Measurements from ENCODE around the gene ZNF561. TPM values are rescaled to one million over a fixed set of nuclear protein-coding genes. Genes with fewer than 3 reads are reported as not detected.

Gene ZNF561
- polyA plus RNA-seq, 2 of the 4 experiments (the other 2 are of a cell fraction): 18.0 to 22.0 TPM

DNA sequence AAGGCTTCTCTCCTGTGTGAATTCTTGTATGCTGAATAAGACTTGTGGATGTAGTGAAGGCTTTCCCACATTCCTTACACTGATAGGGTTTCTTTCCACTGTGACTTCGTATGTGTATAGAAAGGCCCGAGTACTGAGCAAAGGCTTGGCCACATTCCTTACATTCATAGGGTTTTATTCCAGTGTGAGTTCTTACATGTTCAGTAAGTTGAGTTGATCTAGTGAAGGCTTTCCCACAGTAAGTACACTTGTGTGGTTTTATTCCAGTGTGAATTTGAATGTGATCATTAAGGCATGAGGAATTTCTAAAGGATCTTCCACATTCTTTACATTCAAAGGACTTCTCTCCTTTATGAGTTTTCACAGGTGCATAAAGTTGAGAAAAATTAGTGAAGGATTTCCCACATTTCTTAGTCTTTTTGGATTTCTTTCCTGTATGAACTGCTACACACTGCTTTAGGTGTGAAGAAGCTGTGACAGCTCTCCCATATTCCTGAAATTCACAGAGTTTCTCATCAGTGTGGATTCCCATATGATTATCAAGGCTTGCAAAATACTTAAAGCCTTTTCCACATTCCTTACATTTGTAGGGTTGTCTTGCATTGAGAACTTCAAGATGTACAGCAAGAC lies 10.4 kb downstream of the ZNF561 start:
- Histone ChIP-seq H3K4me2 (no peak overlapping the region), H3K4me3 (no peak overlapping the region), H3K9me3 (peaks cover 82% of the 10 kb centered on the region), H3K27ac (no peak overlapping the region), H3K4me1 (no peaks in the 10 kb centered on the region)
- ATAC-seq: no peak
- POLR2A ChIA-PET: no interaction called here
- no peak for FAIRE-seq
- TF ChIP-seq, protein P1, sequence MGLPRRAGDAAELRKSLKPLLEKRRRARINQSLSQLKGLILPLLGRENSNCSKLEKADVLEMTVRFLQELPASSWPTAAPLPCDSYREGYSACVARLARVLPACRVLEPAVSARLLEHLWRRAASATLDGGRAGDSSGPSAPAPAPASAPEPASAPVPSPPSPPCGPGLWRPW (IDR thresholded peaks at IDR 0.05): no peak
- TF ChIP-seq KDM5A (IDR thresholded peaks at IDR 0.05): 0 out of 2 replicates have a peak, but pooled peaks have one; percentile 8
- TF ChIP-seq KDM1A (IDR thresholded peaks at IDR 0.05; ENCODE audit: low read depth): peak; percentile 76; the same call in 1 of the 2 replicates
- CTCF ChIA-PET: no interaction called here
- peak in 1 of 2 experiments; percentile 12 for DNase-seq (ENCODE audit: low read depth in 1 of 2, low spot score in 1 of 2)
- WGBS (ENCODE audit: missing lambda C conversion rate): 92% methylated on average over 2 of the region's 2 CpGs

DNA sequence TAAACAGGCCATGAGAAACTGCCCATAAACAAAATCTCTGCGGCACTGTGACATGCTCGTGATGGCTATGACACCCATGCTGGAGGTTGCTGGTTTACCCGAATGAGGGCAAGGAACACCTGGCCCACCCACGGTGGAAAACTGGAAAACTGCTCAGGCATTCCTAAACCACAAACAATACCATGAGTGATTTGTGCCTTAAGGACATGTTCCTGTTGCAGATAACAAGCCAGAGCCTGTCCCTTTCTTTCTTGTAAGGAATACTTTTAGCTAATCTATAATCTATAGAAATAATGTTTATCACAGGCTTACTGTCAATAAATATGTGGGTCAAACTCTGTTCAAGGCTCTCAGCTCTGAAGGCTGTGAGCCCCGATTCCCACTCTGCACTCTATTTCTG lies 12.1 kb downstream of the ZNF561 start:
- POLR2A ChIA-PET: no interaction called here
- FAIRE-seq: no peak
- peaks cover 77% of the 10 kb centered on the region for H3K9me3 ChIP-seq
- TF ChIP-seq BHLHE40 (IDR thresholded peaks at IDR 0.05; ENCODE audit: low read depth, low read length): no peak
- TF ChIP-seq RARB (CRISPR knock-in tag; IDR thresholded peaks at IDR 0.05): no peak
- no peak for TF ChIP-seq FOSB (CRISPR knock-in tag; IDR thresholded peaks at IDR 0.05)
- TF ChIP-seq KDM5A (IDR thresholded peaks at IDR 0.05): no peak
- TF ChIP-seq EHF (CRISPR knock-in tag; IDR thresholded peaks at IDR 0.05): no peak
- no peak for TF ChIP-seq RFX5 (IDR thresholded peaks at IDR 0.05)
- TF ChIP-seq MAFK (IDR thresholded peaks at IDR 0.05; ENCODE audit: partially characterized antibody): no peak
- no peak for TF ChIP-seq CHD2 (IDR thresholded peaks at IDR 0.05; ENCODE audit: low read length, partially characterized antibody)
- TF ChIP-seq, protein P2, sequence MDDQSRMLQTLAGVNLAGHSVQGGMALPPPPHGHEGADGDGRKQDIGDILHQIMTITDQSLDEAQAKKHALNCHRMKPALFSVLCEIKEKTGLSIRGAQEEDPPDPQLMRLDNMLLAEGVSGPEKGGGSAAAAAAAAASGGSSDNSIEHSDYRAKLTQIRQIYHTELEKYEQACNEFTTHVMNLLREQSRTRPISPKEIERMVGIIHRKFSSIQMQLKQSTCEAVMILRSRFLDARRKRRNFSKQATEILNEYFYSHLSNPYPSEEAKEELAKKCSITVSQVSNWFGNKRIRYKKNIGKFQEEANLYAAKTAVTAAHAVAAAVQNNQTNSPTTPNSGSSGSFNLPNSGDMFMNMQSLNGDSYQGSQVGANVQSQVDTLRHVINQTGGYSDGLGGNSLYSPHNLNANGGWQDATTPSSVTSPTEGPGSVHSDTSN (IDR thresholded peaks at IDR 0.05): no peak
- no peak for TF ChIP-seq RAD21 (conservative IDR thresholded peaks at IDR 0.05 in 1 of 2, IDR thresholded peaks at IDR 0.05 in 1 of 2)
- no peak for TF ChIP-seq HEYL (CRISPR knock-in tag; IDR thresholded peaks at IDR 0.05)
- TF ChIP-seq NFE2L2 (conservative IDR thresholded peaks at IDR 0.05; ENCODE audit: low read length): no peak
- no peak for TF ChIP-seq ZNF302 (CRISPR knock-in tag; IDR thresholded peaks at IDR 0.05)
- no peak for ATAC-seq
- H3K4me1 ChIP-seq: no peaks in the 10 kb centered on the region
- 91% methylated on average over 5 of the region's 5 CpGs for WGBS (ENCODE audit: missing lambda C conversion rate)
- H3K4me3 ChIP-seq: no peak overlapping the region
- H3K27ac ChIP-seq: no peak overlapping the region
- DNase-seq (ENCODE audit: low read depth in 1 of 2, low spot score in 1 of 2): no peak
- CTCF ChIA-PET: no interaction called here
- no peak overlapping the region for H3K4me2 ChIP-seq

DNA sequence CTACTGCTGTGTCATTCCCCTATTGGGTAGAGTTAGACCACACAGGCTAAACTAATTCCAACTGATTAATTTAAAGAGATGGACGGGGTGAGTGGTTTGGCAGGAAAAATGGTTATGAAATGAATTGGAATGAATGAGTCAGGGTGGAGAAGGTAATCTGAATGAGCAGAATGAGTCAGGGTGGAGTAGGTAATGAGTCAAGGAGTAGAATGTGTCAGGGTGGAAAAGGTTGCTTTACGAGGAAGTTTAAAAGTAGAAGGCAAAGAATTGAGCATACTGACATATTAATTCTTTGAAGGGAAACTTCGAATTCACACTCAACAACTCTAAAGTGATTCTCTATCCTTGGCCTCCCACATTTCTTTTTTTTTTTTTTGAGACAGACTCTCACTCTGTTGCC lies 24.0 kb downstream of the ZNF561 start:
- ChIA-PET POLR2A (no interaction called here), CTCF (interaction anchor here (0.6 kb wide), 1 partner anchor 225 kb away, joined by 3 read pairs; no protein-coding TSS in a partner anchor)
- FAIRE-seq: no peak
- H3K4me1 ChIP-seq: no peaks in the 10 kb centered on the region
- no peak for TF ChIP-seq SMC3 (IDR thresholded peaks at IDR 0.05)
- TF ChIP-seq FOSL2 (IDR thresholded peaks at IDR 0.05): no peak
- peak; percentile 44 for TF ChIP-seq FOSL2 (CRISPR knock-in tag; IDR thresholded peaks at IDR 0.05)
- H3K4me2 ChIP-seq: no peak overlapping the region
- WGBS (ENCODE audit: missing lambda C conversion rate): 4% methylated on average over 3 of the region's 3 CpGs
- no peak overlapping the region for H3K4me3 ChIP-seq
- no peak; a peak in 1 of 6 replicates for ATAC-seq
- H3K27ac ChIP-seq: no peak overlapping the region
- DNase-seq (ENCODE audit: low read depth in 1 of 2, low spot score in 1 of 2): no peak
- H3K9me3 ChIP-seq: 0 out of 3 replicates have a peak, but pooled peaks cover 7% of the 10 kb centered on the region

DNA sequence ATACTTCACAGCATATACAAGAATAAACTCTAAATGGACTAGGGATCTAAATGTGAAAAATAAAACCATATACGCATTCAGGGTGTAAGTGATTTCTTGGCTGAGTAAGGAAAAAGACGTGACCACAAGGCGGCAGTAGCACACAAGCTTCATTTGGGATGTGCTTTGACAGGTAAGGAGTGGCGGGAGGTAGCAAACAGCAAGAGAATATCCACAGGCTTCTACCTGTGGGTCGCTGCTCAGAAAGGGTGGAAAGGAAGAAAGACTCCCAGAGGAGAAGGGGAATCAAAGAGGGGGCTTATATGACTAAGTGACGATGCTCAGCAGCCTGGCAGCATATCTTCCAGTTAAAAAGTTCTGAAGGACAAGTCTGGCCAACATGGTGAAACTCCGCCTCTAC lies 34.3 kb downstream of the ZNF561 start:
- Histone ChIP-seq H3K4me1 (no peaks in the 10 kb centered on the region), H3K27ac (no peak overlapping the region), H3K9me3 (peaks cover 32% of the 10 kb centered on the region), H3K4me3 (no peak overlapping the region), H3K4me2 (no peak overlapping the region)
- POLR2A ChIA-PET: interaction anchor here (0.7 kb wide), 1 partner anchor 241 kb away, joined by 4 read pairs; the partner anchor contains the start of gene UBL5
- CTCF ChIA-PET: interaction anchor here (1.2 kb wide), 1 partner anchor 200 kb away, joined by 3 read pairs; no protein-coding TSS in a partner anchor
- WGBS (ENCODE audit: missing lambda C conversion rate): 21% methylated on average over 7 of the region's 7 CpGs
- TF ChIP-seq TP53 (CRISPR knock-in tag; IDR thresholded peaks at IDR 0.05) (no peak), RAD21 (conservative IDR thresholded peaks at IDR 0.05 in 1 of 2, IDR thresholded peaks at IDR 0.05 in 1 of 2) (peak; percentile 32 to 67; a peak in 3 of 5 replicates)
- TF ChIP-seq, protein P3, sequence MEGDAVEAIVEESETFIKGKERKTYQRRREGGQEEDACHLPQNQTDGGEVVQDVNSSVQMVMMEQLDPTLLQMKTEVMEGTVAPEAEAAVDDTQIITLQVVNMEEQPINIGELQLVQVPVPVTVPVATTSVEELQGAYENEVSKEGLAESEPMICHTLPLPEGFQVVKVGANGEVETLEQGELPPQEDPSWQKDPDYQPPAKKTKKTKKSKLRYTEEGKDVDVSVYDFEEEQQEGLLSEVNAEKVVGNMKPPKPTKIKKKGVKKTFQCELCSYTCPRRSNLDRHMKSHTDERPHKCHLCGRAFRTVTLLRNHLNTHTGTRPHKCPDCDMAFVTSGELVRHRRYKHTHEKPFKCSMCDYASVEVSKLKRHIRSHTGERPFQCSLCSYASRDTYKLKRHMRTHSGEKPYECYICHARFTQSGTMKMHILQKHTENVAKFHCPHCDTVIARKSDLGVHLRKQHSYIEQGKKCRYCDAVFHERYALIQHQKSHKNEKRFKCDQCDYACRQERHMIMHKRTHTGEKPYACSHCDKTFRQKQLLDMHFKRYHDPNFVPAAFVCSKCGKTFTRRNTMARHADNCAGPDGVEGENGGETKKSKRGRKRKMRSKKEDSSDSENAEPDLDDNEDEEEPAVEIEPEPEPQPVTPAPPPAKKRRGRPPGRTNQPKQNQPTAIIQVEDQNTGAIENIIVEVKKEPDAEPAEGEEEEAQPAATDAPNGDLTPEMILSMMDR (IDR thresholded peaks at IDR 0.05): peak; percentile 26; the same call in 1 of the 3 replicates
- peak in 1 of 2 experiments; percentile 53; a peak in 3 of 6 replicates for ATAC-seq
- FAIRE-seq: no peak
- peak in 1 of 2 experiments; percentile 78 for DNase-seq (ENCODE audit: low read depth in 1 of 2, low spot score in 1 of 2)

All from A549 (cell line).